Esophagus muscularis mucosa (tissue), 4 donors: Measurements from ENCODE around the gene CSGALNACT2.

Experiments used
- EP300 ChIP-seq: sonication (generic); formaldehyde crosslinking; IDR thresholded peaks from one replicate; pipeline ENCODE4 v1.6.1; 2017; ENCODE audit warnings: antibody characterized with exemption
- POLR2A ChIP-seq: fragments of 450-650 bp; IDR thresholded peaks from one replicate; pipeline ENCODE4 v1.6.1; 2017; ENCODE audit warnings: antibody characterized with exemption, moderate library complexity, mild to moderate bottlenecking, low read depth
- POLR2AphosphoS5 ChIP-seq, 2 donors: sonication (generic); formaldehyde crosslinking; IDR thresholded peaks; one replicate each; pipeline ENCODE4 v1.6.1; 2017; ENCODE audit warnings: antibody characterized with exemption in 2 of 2
- TF ChIP-seq, protein P1 (sequence below), 3 experiments: fragments of 200-600 bp in 2 of 3; fragments of 450-650 bp in 1 of 3; sonication (generic) in 2 of 3; IDR thresholded peaks; one replicate each; pipeline ENCODE4 v1.5.1; 2017 to 2019; ENCODE audit warnings: antibody characterized with exemption in 3 of 3, mild to moderate bottlenecking in 2 of 3, moderate library complexity in 1 of 3

DNA sequence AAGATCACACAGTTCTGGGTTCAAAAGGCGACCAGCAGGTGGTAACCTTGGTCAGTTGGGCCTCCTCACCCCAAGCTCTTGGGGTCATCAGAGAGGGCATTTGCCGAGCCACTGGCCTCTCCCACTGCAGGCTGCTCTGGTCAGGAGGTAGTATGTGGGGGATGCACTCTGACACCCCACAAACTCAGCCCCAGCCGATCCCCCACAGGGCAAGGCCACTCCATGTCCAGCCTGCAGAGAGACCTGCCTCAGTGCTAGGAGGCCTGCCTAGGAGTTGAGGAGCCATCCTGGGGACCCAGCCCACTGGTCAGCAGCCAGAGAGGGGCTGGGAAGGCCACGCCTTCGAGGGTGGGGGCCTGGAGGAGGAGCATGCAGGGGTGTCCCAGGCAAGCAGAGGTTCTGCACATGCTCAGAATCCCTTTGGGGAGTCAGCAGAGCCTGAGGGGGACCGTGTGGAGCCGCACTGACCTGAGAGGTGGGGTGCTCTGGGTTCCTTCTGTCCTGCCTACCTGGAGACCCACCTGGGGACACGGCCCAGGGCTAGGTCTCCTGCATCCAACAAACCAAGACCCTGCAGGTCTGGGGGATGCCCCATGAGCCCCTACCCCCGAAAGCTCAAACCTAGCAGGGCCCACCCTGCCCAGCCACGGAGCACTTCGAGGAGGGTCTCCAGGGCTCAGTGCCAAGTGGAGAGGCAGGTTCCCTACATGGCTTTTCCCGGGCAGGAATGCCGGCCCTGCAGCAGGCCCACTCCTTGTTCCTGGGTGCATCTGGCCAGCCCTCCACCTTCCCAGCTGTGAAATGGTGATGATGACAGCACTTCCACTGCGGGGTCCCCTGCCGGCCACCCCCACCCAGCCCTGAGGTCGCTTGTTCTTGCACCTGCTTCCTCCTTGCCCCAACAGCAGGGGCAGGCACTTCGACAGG, 70.2 kb downstream of the CSGALNACT2 start:
- no peak for TF ChIP-seq EP300
- TF ChIP-seq, protein P1, sequence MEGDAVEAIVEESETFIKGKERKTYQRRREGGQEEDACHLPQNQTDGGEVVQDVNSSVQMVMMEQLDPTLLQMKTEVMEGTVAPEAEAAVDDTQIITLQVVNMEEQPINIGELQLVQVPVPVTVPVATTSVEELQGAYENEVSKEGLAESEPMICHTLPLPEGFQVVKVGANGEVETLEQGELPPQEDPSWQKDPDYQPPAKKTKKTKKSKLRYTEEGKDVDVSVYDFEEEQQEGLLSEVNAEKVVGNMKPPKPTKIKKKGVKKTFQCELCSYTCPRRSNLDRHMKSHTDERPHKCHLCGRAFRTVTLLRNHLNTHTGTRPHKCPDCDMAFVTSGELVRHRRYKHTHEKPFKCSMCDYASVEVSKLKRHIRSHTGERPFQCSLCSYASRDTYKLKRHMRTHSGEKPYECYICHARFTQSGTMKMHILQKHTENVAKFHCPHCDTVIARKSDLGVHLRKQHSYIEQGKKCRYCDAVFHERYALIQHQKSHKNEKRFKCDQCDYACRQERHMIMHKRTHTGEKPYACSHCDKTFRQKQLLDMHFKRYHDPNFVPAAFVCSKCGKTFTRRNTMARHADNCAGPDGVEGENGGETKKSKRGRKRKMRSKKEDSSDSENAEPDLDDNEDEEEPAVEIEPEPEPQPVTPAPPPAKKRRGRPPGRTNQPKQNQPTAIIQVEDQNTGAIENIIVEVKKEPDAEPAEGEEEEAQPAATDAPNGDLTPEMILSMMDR (IDR thresholded peaks at IDR 0.05) = no peak
- no peak for TF ChIP-seq POLR2A
- no peak for TF ChIP-seq POLR2AphosphoS5 (IDR thresholded peaks at IDR 0.05)
